ENCODE results near the gene CDC34. TPM values are rescaled to one million over a fixed set of nuclear protein-coding genes. Genes with fewer than 3 reads are reported as not detected.

Gene CDC34
- total RNA-seq, 1 experiment from 2014 or later: 112 TPM

GRCh38 chr19:583968-584239, 52.3 kb downstream of the CDC34 start:
- peak overlapping the region in 1 of 3 experiments; percentile 86; a peak in 2 of 7 replicates for H3K27ac Mint-ChIP-seq

More at GRCh38 chr19:583968-584239, 52.3 kb downstream of the CDC34 start:
- no peak overlapping the region for H3K9ac ChIP-seq (ENCODE audit: extremely low read depth, insufficient read length, low read length)
- H3T11ph ChIP-seq (ENCODE audit: low read length): no peak overlapping the region
- no peak overlapping the region for H3K56ac ChIP-seq (ENCODE audit: insufficient read length, low read depth, low read length)
- H4K8ac ChIP-seq (replicated peaks; ENCODE audit: insufficient read length, low read depth, low read length): no peak overlapping the region
- H3K27me3 ChIP-seq (ENCODE audit: insufficient read depth, low read length): peaks cover 1% of the 10 kb centered on the region; the same call in 1 of the 2 replicates
- no peak overlapping the region for H2BK12ac ChIP-seq (ENCODE audit: insufficient read length, low read depth, low read length)
- H4K20me1 ChIP-seq (ENCODE audit: control insufficient read depth, insufficient read depth, insufficient read length): no peaks in the 10 kb centered on the region
- H3K14ac ChIP-seq (ENCODE audit: insufficient read depth, low read length): no peak overlapping the region
- no peaks in the 10 kb centered on the region for H3K9me3 Mint-ChIP-seq
- H3K23me2 ChIP-seq (ENCODE audit: insufficient read length, low read depth, low read length, poor library complexity, severe bottlenecking): no peaks in the 10 kb centered on the region
- no peaks in the 10 kb centered on the region for H3K9me3 ChIP-seq (ENCODE audit: control insufficient read depth, low read depth, low read length)
- H3K4me3 Mint-ChIP-seq: no peak overlapping the region
- no peak overlapping the region for H2BK120ac ChIP-seq (ENCODE audit: low read depth, low read length, poor library complexity, severe bottlenecking)
- WGBS (ENCODE audit: extremely low coverage, insufficient read length, low lambda C conversion rate): no CpG with 5 or more reads among the region's 5 CpGs
- H2BK20ac ChIP-seq (ENCODE audit: low read depth, low read length, poor library complexity, severe bottlenecking): no peak overlapping the region
- DNase-seq: no peak
- peaks cover 4 to 9% of the 10 kb centered on the region in 2 experiments for H3K4me1 Mint-ChIP-seq
- H3K27me3 Mint-ChIP-seq (ENCODE audit: low read depth): peaks cover 10% of the 10 kb centered on the region
- peaks cover 0 to 21% (median 20%) of the 10 kb centered on the region in 3 experiments; a peak in 5 of 7 replicates for H3K36me3 Mint-ChIP-seq (ENCODE audit: insufficient read depth in 1 of 3, low read depth in 3 of 3)
- H2AFZ ChIP-seq (ENCODE audit: low read length): no peak overlapping the region
- no peaks in the 10 kb centered on the region; the same call in 1 of the 2 replicates for H3K79me2 ChIP-seq (ENCODE audit: insufficient read depth, low read length)
- H3K18ac ChIP-seq (ENCODE audit: insufficient read length, low read depth, low read length): no peak overlapping the region
- H2BK15ac ChIP-seq (ENCODE audit: low read depth, low read length): no peak overlapping the region
- no peaks in the 10 kb centered on the region for H3K4me1 ChIP-seq (ENCODE audit: insufficient read depth, low read length)
- H2AK5ac ChIP-seq (ENCODE audit: insufficient read length, low read length): no peak overlapping the region
- no peak overlapping the region for H4K91ac ChIP-seq (ENCODE audit: insufficient read length, low read depth, low read length)
- TF ChIP-seq CTCF (conservative IDR thresholded peaks at IDR 0.05): no peak
- no peak overlapping the region for H4K5ac ChIP-seq (ENCODE audit: insufficient read length, low read depth, low read length)
- no peak overlapping the region for H3K4me2 ChIP-seq (ENCODE audit: insufficient read depth, insufficient read length, low read length)
- no peak overlapping the region for H3K27ac ChIP-seq (ENCODE audit: insufficient read length, low read depth, low read length)
- no peak overlapping the region for H2BK5ac ChIP-seq (ENCODE audit: insufficient read length, low read length)
- H3K4ac ChIP-seq (ENCODE audit: low read depth, low read length): no peak overlapping the region
- peaks cover 3% of the 10 kb centered on the region for H3K79me1 ChIP-seq (ENCODE audit: insufficient read depth, low read depth, low read length, poor library complexity, severe bottlenecking)
- H3K23ac ChIP-seq (ENCODE audit: insufficient read length, low read depth, low read length): no peak overlapping the region

All from H9 (cell line).